B cell (primary cell): ENCODE data around the gene MAN1A1.

Experiments used
- CTCF ChIP-seq: fragments of 200-600 bp; IDR thresholded peaks from one replicate; pipeline ENCODE4 v1.8.0; 2022; ENCODE audit warnings: antibody characterized with exemption, mild to moderate bottlenecking
- EZH2 ChIP-seq: IDR thresholded peaks from 2 replicates; pipeline ENCODE4 v1.6.1; 2012; ENCODE audit warnings: borderline replicate concordance, low read depth, mild to moderate bottlenecking, moderate library complexity, low read length; ENCODE audit not compliant: insufficient read depth, poor library complexity, severe bottlenecking

- TF ChIP-seq CTCF (no peak), EZH2 (no peak)
Observed at GRCh38 chr6:119322034-119322433, 27.5 kb downstream of the MAN1A1 start.
